Activated CD4-positive, alpha-beta T cell treated with anti-CD3 and anti-CD28 coated beads for 1 hour (primary cell): ENCODE measurements around the gene TLN1.

Source experiments
- DNase-seq: peaks from one replicate; pipeline ENCODE4 v3.0.0-alpha.2; 2020

Gene TLN1

DNA sequence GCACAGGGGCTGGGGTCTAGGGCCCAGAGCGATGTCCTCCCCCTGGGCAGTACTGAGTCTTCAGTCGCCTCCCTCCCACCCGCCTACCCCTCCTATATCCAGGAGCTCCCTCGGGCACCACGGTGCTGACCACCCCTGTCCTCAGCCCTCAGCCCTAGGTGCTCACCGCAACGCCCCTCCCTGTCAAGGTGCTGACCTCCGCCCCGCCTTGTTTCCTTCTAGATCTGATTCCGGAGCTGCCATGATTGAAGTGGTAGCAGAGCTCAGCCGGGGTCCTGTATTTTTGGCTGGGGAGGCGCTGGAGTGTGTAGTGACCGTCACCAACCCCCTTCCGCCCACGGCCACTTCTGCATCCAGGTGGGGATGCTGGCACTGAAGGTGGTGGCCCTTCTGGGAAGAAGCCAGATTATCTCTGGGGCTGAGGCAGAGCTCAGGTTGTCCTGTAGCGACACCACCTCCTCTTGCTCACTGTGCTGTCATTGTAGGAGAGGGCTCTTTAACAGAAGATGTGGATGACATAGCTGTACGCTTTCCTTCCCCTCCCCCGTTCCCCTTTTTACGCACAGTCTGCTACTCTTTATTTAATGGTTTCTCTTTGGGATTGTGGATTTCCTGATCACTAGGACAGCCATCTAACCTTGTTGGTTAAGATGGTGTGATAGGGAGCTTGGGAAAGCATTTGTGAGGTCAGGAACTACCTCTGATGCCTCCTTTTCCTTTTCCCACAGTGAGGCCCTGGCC lies 17.7 kb upstream of the TLN1 start:
- DNase-seq, result no peak

GRCh38 chr9:35748858-35749514 lies 17.0 kb upstream of the TLN1 start, which contains the start of the genes GBA2 and RGP1:
Gene GBA2, minus strand, starts transcription at chr9:35749228. Its CDS starts 524 bp downstream, at chr9:35748704.
Gene RGP1, plus strand, starts transcription at chr9:35749287. Its CDS starts 469 bp downstream, at chr9:35749756.
- peak; percentile 40 for DNase-seq

GRCh38 chr9:35748242-35748857 lies 16.4 kb upstream of the TLN1 start:
- no peak for DNase-seq

DNA sequence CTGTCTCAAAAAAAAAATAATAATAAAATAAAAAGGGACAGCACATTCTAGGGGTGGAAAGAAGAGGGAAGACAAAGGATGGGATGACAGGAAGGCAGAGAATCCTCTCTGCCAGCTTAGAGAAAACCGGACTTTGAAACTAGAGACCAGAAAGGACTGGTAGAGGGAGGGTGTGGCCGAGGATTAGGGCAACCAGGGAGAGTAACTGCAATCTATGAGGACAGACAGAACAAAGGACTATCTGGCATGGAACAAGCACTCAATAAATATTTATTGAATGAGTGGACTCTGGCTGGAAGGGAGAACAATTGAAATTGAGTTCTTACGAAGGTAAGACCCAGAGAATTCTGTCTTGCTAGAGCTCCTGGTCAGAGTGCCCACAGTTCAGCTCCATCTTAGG lies 14.6 kb upstream of the TLN1 start:
- DNase-seq, result no peak

DNA sequence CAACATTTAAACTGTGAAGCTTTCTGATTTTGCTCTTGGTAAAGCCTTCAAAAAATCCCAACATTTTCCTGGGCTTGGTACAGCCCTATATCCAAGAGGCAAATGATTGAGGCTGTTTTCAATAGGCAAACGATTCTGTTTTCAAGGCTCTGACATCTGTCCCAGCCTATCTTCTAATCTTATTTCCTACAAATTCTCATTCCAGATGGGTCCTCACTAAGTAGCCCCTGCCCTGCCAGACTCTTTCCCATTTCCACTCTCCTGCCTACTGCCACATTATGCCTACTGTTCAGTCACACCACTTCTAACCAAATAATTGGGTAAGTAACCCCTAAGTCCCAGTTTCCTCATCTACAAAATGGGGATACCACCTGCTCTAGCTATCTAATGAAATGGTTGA lies 13.6 kb upstream of the TLN1 start:
- DNase-seq, result no peak

GRCh38 chr9:35743880-35744518 lies 12.0 kb upstream of the TLN1 start:
- no peak for DNase-seq

DNA sequence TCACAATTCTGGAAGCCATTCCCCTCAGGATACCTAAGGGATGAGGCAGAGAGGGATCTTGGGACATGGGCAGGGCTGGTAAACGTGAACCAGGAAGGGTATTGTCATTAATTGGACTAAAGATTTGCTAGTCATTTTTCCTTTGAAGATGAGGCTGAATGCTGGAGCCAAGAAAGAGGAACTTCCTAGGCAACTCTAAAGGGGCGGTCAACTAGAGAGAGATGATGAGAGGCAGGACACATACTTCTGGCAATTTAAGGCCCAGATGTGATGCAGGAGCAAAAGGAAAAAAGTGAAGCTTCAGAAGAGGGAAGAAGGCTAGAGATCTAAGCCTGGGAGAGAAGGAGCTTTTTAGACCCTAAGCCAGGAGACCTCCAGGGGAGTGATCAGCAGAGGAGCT lies 11.5 kb upstream of the TLN1 start:
- no peak for DNase-seq

DNA sequence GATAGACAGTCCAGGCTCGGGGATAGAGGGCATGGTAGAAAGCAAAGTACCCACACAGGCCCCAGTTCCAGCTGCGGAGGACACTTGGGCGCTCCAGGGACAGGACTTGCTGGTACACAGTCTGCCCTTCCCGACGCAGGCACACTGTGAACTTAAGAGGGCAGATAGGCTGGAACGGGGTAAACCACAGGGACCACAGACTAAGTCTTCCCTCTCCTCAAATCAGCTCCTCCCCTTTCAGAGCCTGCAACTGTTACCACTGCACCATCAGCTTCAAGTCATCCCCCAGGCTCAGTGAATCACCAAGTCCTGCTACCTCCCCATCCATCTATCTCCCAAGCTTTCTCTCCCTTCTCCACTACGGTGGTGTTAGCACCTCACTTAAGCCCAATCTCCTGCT lies 9.7 kb upstream of the TLN1 start:
- no peak for DNase-seq

DNA sequence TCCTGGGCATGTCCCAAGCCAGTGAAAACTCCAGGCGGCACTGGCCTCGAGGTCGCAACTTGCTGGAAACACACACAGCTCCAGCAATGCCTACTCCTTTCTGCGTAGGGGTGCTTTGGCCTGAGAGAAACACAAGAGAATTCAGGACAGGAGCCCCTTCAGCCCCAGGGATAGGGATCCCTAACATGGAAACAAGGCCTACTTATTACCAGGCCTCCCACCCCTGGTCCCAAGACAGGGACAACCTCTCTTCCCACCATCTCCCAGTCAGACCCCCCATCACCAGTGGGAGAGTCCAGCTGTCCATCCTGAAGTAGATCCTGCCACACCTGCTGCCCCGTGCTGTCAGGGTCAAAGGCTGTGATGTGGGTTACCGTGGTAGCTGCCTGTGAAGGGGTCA lies 8.2 kb upstream of the TLN1 start:
- DNase-seq, result no peak

DNA sequence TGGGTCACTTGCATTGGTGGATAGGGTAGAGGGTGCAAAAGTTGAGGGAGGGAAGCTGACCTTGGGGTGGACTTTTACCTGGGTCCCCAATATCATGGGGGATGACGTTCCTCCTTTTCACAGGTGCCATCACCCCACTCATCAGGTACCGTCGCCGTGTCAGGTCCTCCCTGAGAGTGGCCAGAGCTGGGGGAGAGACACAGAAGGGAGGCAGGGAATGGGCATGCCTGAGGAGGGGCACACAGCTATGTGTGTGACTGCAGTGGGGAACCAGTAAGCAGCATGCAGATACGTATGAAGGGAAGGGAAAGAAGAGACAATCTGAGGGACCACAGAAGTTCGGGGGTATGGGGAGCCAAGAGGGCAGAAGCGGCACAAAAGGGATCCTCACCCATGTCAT lies 6.9 kb upstream of the TLN1 start:
- DNase-seq, result no peak

DNA sequence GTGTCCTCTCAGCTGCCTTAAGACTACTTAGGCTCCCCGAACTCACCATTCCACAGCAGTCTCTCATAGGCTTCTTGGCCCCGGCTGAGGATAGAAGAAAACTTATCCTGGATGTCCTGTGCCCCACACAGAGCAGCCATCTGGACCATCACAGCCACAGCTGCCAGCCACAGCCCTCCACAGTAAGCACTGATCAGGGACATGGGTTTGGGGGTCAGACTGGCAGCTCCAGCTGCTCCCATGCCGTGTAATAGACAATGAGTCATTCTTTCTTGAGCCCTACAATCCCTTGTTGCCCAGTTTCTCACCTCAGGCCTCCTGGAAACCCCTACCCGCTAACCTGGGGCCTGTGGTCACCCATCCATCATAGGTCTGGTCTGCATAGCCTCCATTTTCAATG lies 6.2 kb upstream of the TLN1 start:
- no peak for DNase-seq

- DNase-seq, result no peak
These were observed 5.1 kb upstream of the TLN1 start for GRCh38 chr9:35737143-35737542.

DNA sequence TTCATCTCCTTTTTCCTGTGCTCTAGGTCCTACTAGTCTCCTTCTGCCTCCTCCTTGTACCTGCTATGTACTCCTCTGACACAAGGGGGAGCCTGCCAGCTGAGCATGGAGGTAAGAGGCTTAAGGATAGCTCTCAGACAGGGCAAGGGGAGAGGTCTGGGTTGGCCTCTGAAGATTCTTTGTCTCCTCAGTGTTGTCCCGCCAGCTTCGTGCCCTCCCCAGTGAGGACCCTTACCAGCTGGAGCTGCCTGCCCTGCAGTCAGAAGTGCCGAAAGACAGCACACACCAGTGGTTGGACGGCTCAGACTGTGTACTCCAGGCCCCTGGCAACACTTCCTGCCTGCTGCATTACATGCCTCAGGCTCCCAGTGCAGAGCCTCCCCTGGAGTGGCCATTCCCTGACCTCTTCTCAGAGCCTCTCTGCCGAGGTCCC lies 4.2 kb upstream of the TLN1 start:
- DNase-seq, result peak; percentile 55

GRCh38 chr9:35734096-35734495 lies 2.1 kb upstream of the TLN1 start:
- DNase-seq, result no peak

DNA sequence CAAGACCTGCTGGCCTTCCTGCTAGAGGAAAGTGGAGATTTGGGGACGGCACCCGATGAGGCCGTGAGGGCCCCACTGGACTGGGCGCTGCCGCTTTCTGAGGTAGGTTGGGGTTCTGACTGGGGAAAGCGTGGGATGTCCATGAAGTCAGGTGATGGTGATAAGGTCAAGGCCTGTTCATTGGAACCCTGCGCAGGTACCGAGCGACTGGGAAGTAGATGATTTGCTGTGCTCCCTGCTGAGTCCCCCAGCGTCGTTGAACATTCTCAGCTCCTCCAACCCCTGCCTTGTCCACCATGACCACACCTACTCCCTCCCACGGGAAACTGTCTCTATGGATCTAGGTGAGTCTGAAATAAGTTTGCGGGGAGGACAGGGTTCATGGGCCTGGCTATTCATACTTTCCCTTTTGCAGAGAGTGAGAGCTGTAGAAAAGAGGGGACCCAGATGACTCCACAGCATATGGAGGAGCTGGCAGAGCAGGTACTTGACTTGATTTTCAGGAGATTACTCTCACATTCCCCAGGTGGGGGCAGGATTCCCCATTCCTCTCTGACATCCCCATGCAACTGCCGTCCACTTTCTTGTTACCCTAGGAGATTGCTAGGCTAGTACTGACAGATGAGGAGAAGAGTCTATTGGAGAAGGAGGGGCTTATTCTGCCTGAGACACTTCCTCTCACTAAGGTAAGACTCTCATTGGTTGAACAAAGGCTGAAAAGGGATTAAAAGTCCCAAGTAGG lies 976 bp upstream of the TLN1 start:
- DNase-seq, result no peak

DNA sequence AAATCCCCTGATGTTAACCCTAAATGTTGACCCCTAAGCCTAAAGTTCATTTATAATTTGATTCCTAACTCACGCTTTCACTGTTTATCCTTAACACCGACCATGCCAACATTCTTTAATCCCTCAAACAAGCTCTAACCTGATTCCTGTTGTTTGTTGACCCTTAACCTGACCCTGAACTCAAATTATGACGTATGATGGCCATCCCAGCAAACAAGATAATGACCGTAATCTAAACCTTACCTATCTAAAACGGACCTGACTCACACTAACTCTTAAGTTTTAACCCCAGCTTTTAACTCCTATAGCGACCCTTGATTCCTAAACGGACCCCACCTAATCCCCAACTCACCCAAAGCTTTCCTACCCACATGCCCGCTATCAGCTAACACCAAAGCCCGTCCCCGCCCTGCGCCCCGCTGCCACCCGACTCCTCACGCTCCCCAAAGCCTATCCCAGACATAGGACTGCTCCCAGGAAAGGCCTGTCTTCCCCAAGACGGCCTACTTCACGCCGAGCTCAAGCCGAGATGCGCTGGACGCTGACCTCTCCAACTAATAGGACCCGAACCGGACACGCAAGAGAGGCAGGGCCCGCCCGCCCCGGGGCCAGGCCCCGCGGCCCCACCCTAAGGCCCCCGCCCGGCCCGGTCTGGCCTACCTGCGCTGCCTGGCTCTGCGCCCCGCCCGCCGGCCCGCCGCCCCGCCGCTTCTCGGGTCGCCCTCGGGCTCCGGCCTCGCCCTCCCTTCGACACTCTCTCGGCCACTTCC lies 395 bp downstream of the TLN1 start:
- no peak for DNase-seq

DNA sequence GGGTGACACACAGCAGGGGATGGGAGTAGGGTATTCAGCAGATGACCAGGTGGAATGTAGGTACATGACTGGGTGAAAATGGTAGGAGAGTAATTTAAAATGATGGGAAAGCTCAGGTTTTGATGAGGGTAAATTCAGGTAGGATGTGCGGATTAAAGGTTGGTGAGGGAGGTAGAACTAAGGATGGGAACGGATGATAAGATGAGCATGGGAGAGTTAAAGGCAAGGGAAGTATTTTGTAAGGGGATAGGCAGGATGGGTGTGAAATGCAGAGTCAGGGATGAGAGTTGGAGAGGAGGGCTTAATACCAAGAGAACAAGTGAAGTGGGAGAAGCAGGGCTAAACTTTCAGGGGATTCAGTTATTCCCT lies 1.5 kb downstream of the TLN1 start:
- no peak for DNase-seq

- no peak for DNase-seq
These were observed 2.1 kb downstream of the TLN1 start for GRCh38 chr9:35729700-35730485.

GRCh38 chr9:35729101-35729500 lies 2.9 kb downstream of the TLN1 start:
- DNase-seq, result no peak

DNA sequence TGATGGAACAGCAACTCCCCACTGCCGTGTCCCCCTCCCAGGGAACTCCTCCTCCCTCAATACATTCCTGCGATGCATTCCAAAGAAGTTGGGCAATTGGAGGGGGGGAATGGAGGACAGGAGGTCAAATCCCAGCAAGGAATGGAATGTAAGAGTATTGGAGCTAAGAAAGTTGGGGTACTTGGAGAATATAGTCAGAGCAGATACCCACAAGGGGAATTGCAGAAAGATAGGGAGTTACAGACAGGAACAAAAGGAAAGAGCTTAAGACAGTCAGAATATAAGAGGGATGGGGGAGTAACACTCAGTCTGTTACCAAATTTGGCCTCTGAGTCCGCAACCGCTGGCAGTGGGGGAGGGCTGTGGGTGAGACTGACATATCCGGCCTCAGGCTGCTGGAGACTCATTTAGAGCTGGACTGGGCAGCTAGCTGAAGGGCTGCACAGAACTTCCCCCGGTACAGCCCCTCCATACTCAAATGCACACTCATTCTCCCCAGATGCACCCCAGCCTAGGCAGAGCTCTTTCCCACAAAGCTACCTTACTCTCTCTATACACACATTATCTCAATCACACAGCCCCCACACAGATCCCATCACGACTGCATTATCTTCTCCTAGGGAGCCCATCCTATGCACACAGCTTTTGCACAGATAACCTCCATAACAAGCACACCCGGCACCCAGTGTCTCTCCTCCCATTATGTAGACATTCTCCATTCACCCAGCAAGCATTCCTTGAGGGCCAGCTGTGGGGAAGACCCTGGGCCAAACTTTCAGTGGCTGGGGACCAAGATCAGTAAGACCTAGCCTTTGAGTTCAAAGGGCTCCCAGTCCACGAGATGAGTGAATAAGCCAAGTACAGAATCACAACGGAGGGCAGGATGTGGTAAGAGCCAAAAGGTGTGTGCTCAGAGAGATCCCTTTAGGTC lies 3.7 kb downstream of the TLN1 start:
- no peak for DNase-seq
